Measurements from ENCODE around the gene ADNP. TPM values are rescaled to one million over a fixed set of nuclear protein-coding genes. Genes with fewer than 3 reads are reported as not detected.
A peak's percentile ranks its signal among the peaks of the same experiment; 100 is the strongest.

ADNP gene
- total RNA-seq, 1 experiment from 2014 or later, result 143 TPM

DNA sequence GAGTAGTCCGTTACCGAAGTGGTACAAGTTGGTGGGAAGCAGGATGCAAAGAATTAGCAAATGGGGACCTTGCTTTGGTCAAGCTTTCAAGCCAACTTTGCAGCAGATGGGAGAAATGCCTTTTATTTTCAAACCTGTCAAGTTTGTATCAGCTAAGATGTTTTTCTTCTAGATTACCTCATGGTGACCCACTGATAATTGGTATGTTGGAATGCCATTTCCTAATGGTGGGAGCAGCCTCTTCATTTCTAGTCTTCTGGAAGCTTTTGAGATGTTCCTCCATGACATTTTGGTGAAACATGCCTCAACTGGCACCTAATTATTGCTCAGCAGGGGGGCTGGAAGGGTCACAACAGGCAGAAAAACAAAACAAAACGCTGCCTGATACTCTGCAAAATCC, 43.7 kb downstream of the ADNP start:
- H3K4ac ChIP-seq (ENCODE audit: low read depth, low read length), result no peak overlapping the region
- H3K14ac ChIP-seq (ENCODE audit: insufficient read depth, low read length), result no peak overlapping the region
- H4K8ac ChIP-seq (replicated peaks; ENCODE audit: insufficient read length, low read depth, low read length), result no peak overlapping the region
- Mint-ChIP-seq H3K9me3 (no peaks in the 10 kb centered on the region), H3K27ac (peak overlapping the region in 1 of 3 experiments; percentile 9; a peak in 1 of 7 replicates), H3K4me1 (peaks cover 10 to 15% of the 10 kb centered on the region in 2 experiments), H3K27me3 (ENCODE audit: low read depth) (no peaks in the 10 kb centered on the region), H3K36me3 (ENCODE audit: insufficient read depth in 1 of 3, low read depth in 3 of 3) (peaks cover 22 to 45% (median 39%) of the 10 kb centered on the region in 3 experiments), H3K4me3 (no peak overlapping the region)
- no peak overlapping the region for H2BK120ac ChIP-seq (ENCODE audit: low read depth, low read length, poor library complexity, severe bottlenecking)
- no peak overlapping the region for H4K91ac ChIP-seq (ENCODE audit: insufficient read length, low read depth, low read length)
- H2BK12ac ChIP-seq (ENCODE audit: insufficient read length, low read depth, low read length), result no peak overlapping the region
- DNase-seq, result no peak
- H3K79me1 ChIP-seq (ENCODE audit: insufficient read depth, low read depth, low read length, poor library complexity, severe bottlenecking), result peaks cover 8% of the 10 kb centered on the region
- no peak overlapping the region for H2AFZ ChIP-seq (ENCODE audit: low read length)
- H3K4me1 ChIP-seq (ENCODE audit: insufficient read depth, low read length), result no peaks in the 10 kb centered on the region
- no peak overlapping the region for H3K4me2 ChIP-seq (ENCODE audit: insufficient read depth, insufficient read length, low read length)
- no peak overlapping the region for H3K56ac ChIP-seq (ENCODE audit: insufficient read length, low read depth, low read length)
- H4K5ac ChIP-seq (ENCODE audit: insufficient read length, low read depth, low read length), result no peak overlapping the region
- no peak overlapping the region for H3K18ac ChIP-seq (ENCODE audit: insufficient read length, low read depth, low read length)
- H2BK5ac ChIP-seq (ENCODE audit: insufficient read length, low read length), result no peak overlapping the region
- H2BK15ac ChIP-seq (ENCODE audit: low read depth, low read length), result no peak overlapping the region
- H4K20me1 ChIP-seq (ENCODE audit: control insufficient read depth, insufficient read depth, insufficient read length), result peaks cover 4% of the 10 kb centered on the region
- H3K23me2 ChIP-seq (ENCODE audit: insufficient read length, low read depth, low read length, poor library complexity, severe bottlenecking), result no peaks in the 10 kb centered on the region
- no peak overlapping the region for H3T11ph ChIP-seq (ENCODE audit: low read length)
- no peak overlapping the region for H3K9ac ChIP-seq (ENCODE audit: extremely low read depth, insufficient read length, low read length)
- no peaks in the 10 kb centered on the region for H3K79me2 ChIP-seq (ENCODE audit: insufficient read depth, low read length)
- no peak overlapping the region for H3K27ac ChIP-seq (ENCODE audit: insufficient read length, low read depth, low read length)
- H3K9me3 ChIP-seq (ENCODE audit: control insufficient read depth, low read depth, low read length), result no peaks in the 10 kb centered on the region
- TF ChIP-seq, protein P1, sequence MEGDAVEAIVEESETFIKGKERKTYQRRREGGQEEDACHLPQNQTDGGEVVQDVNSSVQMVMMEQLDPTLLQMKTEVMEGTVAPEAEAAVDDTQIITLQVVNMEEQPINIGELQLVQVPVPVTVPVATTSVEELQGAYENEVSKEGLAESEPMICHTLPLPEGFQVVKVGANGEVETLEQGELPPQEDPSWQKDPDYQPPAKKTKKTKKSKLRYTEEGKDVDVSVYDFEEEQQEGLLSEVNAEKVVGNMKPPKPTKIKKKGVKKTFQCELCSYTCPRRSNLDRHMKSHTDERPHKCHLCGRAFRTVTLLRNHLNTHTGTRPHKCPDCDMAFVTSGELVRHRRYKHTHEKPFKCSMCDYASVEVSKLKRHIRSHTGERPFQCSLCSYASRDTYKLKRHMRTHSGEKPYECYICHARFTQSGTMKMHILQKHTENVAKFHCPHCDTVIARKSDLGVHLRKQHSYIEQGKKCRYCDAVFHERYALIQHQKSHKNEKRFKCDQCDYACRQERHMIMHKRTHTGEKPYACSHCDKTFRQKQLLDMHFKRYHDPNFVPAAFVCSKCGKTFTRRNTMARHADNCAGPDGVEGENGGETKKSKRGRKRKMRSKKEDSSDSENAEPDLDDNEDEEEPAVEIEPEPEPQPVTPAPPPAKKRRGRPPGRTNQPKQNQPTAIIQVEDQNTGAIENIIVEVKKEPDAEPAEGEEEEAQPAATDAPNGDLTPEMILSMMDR (conservative IDR thresholded peaks at IDR 0.05), result no peak
- no peaks in the 10 kb centered on the region for H3K27me3 ChIP-seq (ENCODE audit: insufficient read depth, low read length)
- no peak overlapping the region for H2AK5ac ChIP-seq (ENCODE audit: insufficient read length, low read length)
- H2BK20ac ChIP-seq (ENCODE audit: low read depth, low read length, poor library complexity, severe bottlenecking), result no peak overlapping the region
- H3K23ac ChIP-seq (ENCODE audit: insufficient read length, low read depth, low read length), result no peak overlapping the region
- WGBS (ENCODE audit: extremely low coverage, insufficient read length, low lambda C conversion rate), result no CpG with 5 or more reads among the region's 3 CpGs
